ENCODE results near the gene IL7R. TPM values are rescaled to one million over a fixed set of nuclear protein-coding genes. Genes with fewer than 3 reads are reported as not detected.

Gene IL7R
- total RNA-seq, 1 donor from 2014 or later = 5.6 TPM

GRCh38 chr5:35879649-35880048, 23.0 kb downstream of the IL7R start:
- H3K9me3 Mint-ChIP-seq (ENCODE audit: unreplicated experiment) = no peaks in the 10 kb centered on the region
- H3K4me1 ChIP-seq (ENCODE audit: insufficient read depth, low read length) = peaks cover 16% of the 10 kb centered on the region
- no peak overlapping the region for H3K27ac Mint-ChIP-seq (ENCODE audit: unreplicated experiment)
- DNase-seq (ENCODE audit: low read depth) = no peak
- H3K9me3 ChIP-seq (ENCODE audit: insufficient read depth, low read depth, low read length) = no peaks in the 10 kb centered on the region
- H3K27ac ChIP-seq (ENCODE audit: low read depth, low read length) = no peak overlapping the region
- peaks cover 2% of the 10 kb centered on the region for H3K36me3 Mint-ChIP-seq (ENCODE audit: low read depth, unreplicated experiment)
- H4K20me1 ChIP-seq (ENCODE audit: insufficient read depth, low read length) = no peaks in the 10 kb centered on the region
- H3K27me3 ChIP-seq (ENCODE audit: insufficient read depth, low read length) = no peaks in the 10 kb centered on the region
- H2AFZ ChIP-seq (ENCODE audit: low read depth, low read length) = no peak overlapping the region
- H3K27me3 Mint-ChIP-seq (ENCODE audit: low read depth, unreplicated experiment) = no peaks in the 10 kb centered on the region
- FAIRE-seq = no peak
- H3K9ac ChIP-seq (ENCODE audit: low read length) = no peak overlapping the region
- H3K4me3 Mint-ChIP-seq (ENCODE audit: unreplicated experiment) = no peak overlapping the region
- no peak overlapping the region for H3K4me3 ChIP-seq (ENCODE audit: insufficient read depth, low read depth, low read length)
- no peaks in the 10 kb centered on the region for H3K36me3 ChIP-seq (ENCODE audit: insufficient read depth, low read length)
- peaks cover 50% of the 10 kb centered on the region for H3K4me1 Mint-ChIP-seq (ENCODE audit: low read depth, unreplicated experiment)
- H3K79me2 ChIP-seq (ENCODE audit: insufficient read depth, low read length) = no peaks in the 10 kb centered on the region
- TF ChIP-seq CTCF (IDR thresholded peaks at IDR 0.05; ENCODE audit: insufficient read depth, low read depth, low read length) (no peak), EZH2 (IDR thresholded peaks at IDR 0.05; ENCODE audit: insufficient read depth, low read length) (no peak)
- no peak overlapping the region for H3K4me2 ChIP-seq (ENCODE audit: low read length)

- DNase-seq (ENCODE audit: low read depth) = no peak
- TF ChIP-seq CTCF (IDR thresholded peaks at IDR 0.05; ENCODE audit: insufficient read depth, low read depth, low read length) = no peak
- no peak for TF ChIP-seq EZH2 (IDR thresholded peaks at IDR 0.05; ENCODE audit: insufficient read depth, low read length)
- Mint-ChIP-seq H3K36me3 (ENCODE audit: low read depth, unreplicated experiment) (peaks cover 2% of the 10 kb centered on the region), H3K27ac (ENCODE audit: unreplicated experiment) (no peak overlapping the region), H3K4me1 (ENCODE audit: low read depth, unreplicated experiment) (peaks cover 50% of the 10 kb centered on the region), H3K27me3 (ENCODE audit: low read depth, unreplicated experiment) (no peaks in the 10 kb centered on the region), H3K9me3 (ENCODE audit: unreplicated experiment) (no peaks in the 10 kb centered on the region), H3K4me3 (ENCODE audit: unreplicated experiment) (peak overlapping the region; percentile 23)
- no peaks in the 10 kb centered on the region for H3K36me3 ChIP-seq (ENCODE audit: insufficient read depth, low read length)
- no peak overlapping the region for H2AFZ ChIP-seq (ENCODE audit: low read depth, low read length)
- H3K4me1 ChIP-seq (ENCODE audit: insufficient read depth, low read length) = peaks cover 18% of the 10 kb centered on the region
- no peaks in the 10 kb centered on the region for H4K20me1 ChIP-seq (ENCODE audit: insufficient read depth, low read length)
- no peaks in the 10 kb centered on the region for H3K79me2 ChIP-seq (ENCODE audit: insufficient read depth, low read length)
- no peak overlapping the region for H3K4me2 ChIP-seq (ENCODE audit: low read length)
- no peak overlapping the region for H3K27ac ChIP-seq (ENCODE audit: low read depth, low read length)
- H3K9ac ChIP-seq (ENCODE audit: low read length) = no peak overlapping the region
- FAIRE-seq = no peak
- no peak overlapping the region for H3K4me3 ChIP-seq (ENCODE audit: insufficient read depth, low read depth, low read length)
- no peaks in the 10 kb centered on the region for H3K9me3 ChIP-seq (ENCODE audit: insufficient read depth, low read depth, low read length)
- H3K27me3 ChIP-seq (ENCODE audit: insufficient read depth, low read length) = no peaks in the 10 kb centered on the region
These were observed 23.5 kb downstream of the IL7R start for GRCh38 chr5:35880156-35880555.

- Mint-ChIP-seq H3K4me3 (ENCODE audit: unreplicated experiment) (no peak overlapping the region), H3K36me3 (ENCODE audit: low read depth, unreplicated experiment) (no peaks in the 10 kb centered on the region), H3K27me3 (ENCODE audit: low read depth, unreplicated experiment) (no peaks in the 10 kb centered on the region), H3K4me1 (ENCODE audit: low read depth, unreplicated experiment) (peaks cover 47% of the 10 kb centered on the region), H3K27ac (ENCODE audit: unreplicated experiment) (no peak overlapping the region), H3K9me3 (ENCODE audit: unreplicated experiment) (no peaks in the 10 kb centered on the region)
- Histone ChIP-seq H3K27me3 (ENCODE audit: insufficient read depth, low read length) (no peaks in the 10 kb centered on the region), H3K4me1 (ENCODE audit: insufficient read depth, low read length) (peaks cover 15% of the 10 kb centered on the region), H2AFZ (ENCODE audit: low read depth, low read length) (no peak overlapping the region), H4K20me1 (ENCODE audit: insufficient read depth, low read length) (no peaks in the 10 kb centered on the region), H3K4me2 (ENCODE audit: low read length) (no peak overlapping the region), H3K9ac (ENCODE audit: low read length) (no peak overlapping the region), H3K79me2 (ENCODE audit: insufficient read depth, low read length) (no peaks in the 10 kb centered on the region), H3K9me3 (ENCODE audit: insufficient read depth, low read depth, low read length) (no peaks in the 10 kb centered on the region), H3K4me3 (ENCODE audit: insufficient read depth, low read depth, low read length) (no peak overlapping the region), H3K27ac (ENCODE audit: low read depth, low read length) (no peak overlapping the region), H3K36me3 (ENCODE audit: insufficient read depth, low read length) (no peaks in the 10 kb centered on the region)
- TF ChIP-seq CTCF (IDR thresholded peaks at IDR 0.05; ENCODE audit: insufficient read depth, low read depth, low read length) (no peak), EZH2 (IDR thresholded peaks at IDR 0.05; ENCODE audit: insufficient read depth, low read length) (no peak)
- no peak for FAIRE-seq
- DNase-seq (ENCODE audit: low read depth) = no peak
These were observed 25.1 kb downstream of the IL7R start for GRCh38 chr5:35881758-35882157.
